ENCODE results near the gene RBM38. TPM values are rescaled to one million over a fixed set of nuclear protein-coding genes. Genes with fewer than 3 reads are reported as not detected.
A peak's percentile ranks its signal among the peaks of the same experiment; 100 is the strongest.

Gene RBM38
- total RNA-seq, 6 donors from 2014 or later = 14.7 to 27.5 (median 22.3) TPM

GRCh38 chr20:57420571-57421252 lies 29.5 kb downstream of the RBM38 start:
- H3K4me3 ChIP-seq = no peak overlapping the region
- TF ChIP-seq EP300 (IDR thresholded peaks at IDR 0.05) = no peak
- TF ChIP-seq CTCF (IDR thresholded peaks at IDR 0.05) = no peak
- TF ChIP-seq POLR2AphosphoS5 (IDR thresholded peaks at IDR 0.05) = no peak
- no peak for TF ChIP-seq POLR2A (IDR thresholded peaks at IDR 0.05)
- no peaks in the 10 kb centered on the region for H3K9me3 ChIP-seq
- no peaks in the 10 kb centered on the region for H3K27me3 ChIP-seq
- DNase-seq = peak in 1 of 2 donors; percentile 68
- 68 to 82% methylated on average over 11 to 20 of the region's 20 CpGs for WGBS, 2 donors
- peaks cover 0 to 5% (median 1%) of the 10 kb centered on the region in 4 donors for H3K4me1 ChIP-seq
- no peak for ATAC-seq (ENCODE audit: low FRiP score in 2 of 2)
- H3K36me3 ChIP-seq = no peaks in the 10 kb centered on the region
- no peak overlapping the region for H3K27ac ChIP-seq

GRCh38 chr20:57421253-57422220 lies 30.3 kb downstream of the RBM38 start:
- ATAC-seq (ENCODE audit: low FRiP score in 2 of 2) = no peak
- WGBS, 2 donors = 91 to 100% methylated on average over 9 to 26 of the region's 26 CpGs

GRCh38 chr20:57422254-57422653 lies 31.1 kb downstream of the RBM38 start:
- Histone ChIP-seq H3K4me1 (peaks cover 0 to 5% (median 2%) of the 10 kb centered on the region in 4 donors), H3K27me3 (no peaks in the 10 kb centered on the region), H3K27ac (no peak overlapping the region), H3K9me3 (no peaks in the 10 kb centered on the region), H3K4me3 (no peak overlapping the region), H3K36me3 (no peaks in the 10 kb centered on the region)
- TF ChIP-seq EP300 (IDR thresholded peaks at IDR 0.05) (no peak), POLR2A (IDR thresholded peaks at IDR 0.05) (no peak), CTCF (IDR thresholded peaks at IDR 0.05) (no peak), POLR2AphosphoS5 (IDR thresholded peaks at IDR 0.05) (no peak)
- DNase-seq = no peak
- no peak for ATAC-seq (ENCODE audit: low FRiP score in 2 of 2)
- 70 to 78% methylated on average over 5 to 7 of the region's 7 CpGs for WGBS, 2 donors

More at GRCh38 chr20:57421253-57422220, 30.3 kb downstream of the RBM38 start:
- Histone ChIP-seq H3K9me3 (no peaks in the 10 kb centered on the region), H3K4me3 (no peak overlapping the region), H3K27ac (no peak overlapping the region), H3K27me3 (no peaks in the 10 kb centered on the region), H3K36me3 (no peaks in the 10 kb centered on the region), H3K4me1 (peaks cover 0 to 5% (median 2%) of the 10 kb centered on the region in 4 donors)
- peak in 1 of 2 donors; percentile 71 for DNase-seq
- TF ChIP-seq CTCF (IDR thresholded peaks at IDR 0.05) = no peak
- no peak for TF ChIP-seq EP300 (IDR thresholded peaks at IDR 0.05)
- TF ChIP-seq POLR2AphosphoS5 (IDR thresholded peaks at IDR 0.05) = no peak
- no peak for TF ChIP-seq POLR2A (IDR thresholded peaks at IDR 0.05)

GRCh38 chr20:57425150-57426013 lies 34.2 kb downstream of the RBM38 start:
- H3K36me3 ChIP-seq = no peaks in the 10 kb centered on the region
- ATAC-seq (ENCODE audit: low FRiP score in 2 of 2) = peak; percentile 11 to 30
- WGBS, 2 donors = 63 to 72% methylated on average over 12 to 17 of the region's 17 CpGs
- no peak overlapping the region for H3K27ac ChIP-seq
- H3K4me3 ChIP-seq = no peak overlapping the region
- peaks cover 0 to 5% (median 2%) of the 10 kb centered on the region in 4 donors for H3K4me1 ChIP-seq
- no peaks in the 10 kb centered on the region for H3K9me3 ChIP-seq
- DNase-seq = no peak
- H3K27me3 ChIP-seq = no peaks in the 10 kb centered on the region
- TF ChIP-seq CTCF (IDR thresholded peaks at IDR 0.05) = no peak
- TF ChIP-seq POLR2AphosphoS5 (IDR thresholded peaks at IDR 0.05) = no peak
- no peak for TF ChIP-seq EP300 (IDR thresholded peaks at IDR 0.05)
- TF ChIP-seq POLR2A (IDR thresholded peaks at IDR 0.05) = no peak
